Mucosa of stomach (tissue), 1 donor: ENCODE data around the gene ZC3H18.

Experiments
- H3K27me3 ChIP-seq: one replicate; pipeline ENCODE4 v1.7.0; 2013; ENCODE audit warnings: mild to moderate bottlenecking, low read length; ENCODE audit not compliant: control insufficient read depth, insufficient read depth
- H3K36me3 ChIP-seq: one replicate; pipeline ENCODE4 v1.7.0; 2013; ENCODE audit warnings: low read length; ENCODE audit not compliant: control insufficient read depth, insufficient read depth
- H3K4me1 ChIP-seq: one replicate; pipeline ENCODE4 v1.7.0; 2013; ENCODE audit warnings: mild to moderate bottlenecking, low read length; ENCODE audit not compliant: control insufficient read depth, insufficient read depth
- H3K4me3 ChIP-seq: one replicate; pipeline ENCODE4 v1.7.0; 2013; ENCODE audit warnings: low read length
- H3K9ac ChIP-seq: one replicate; pipeline ENCODE4 v1.7.0; 2013; ENCODE audit warnings: mild to moderate bottlenecking, low read length, moderate library complexity
- H3K9me3 ChIP-seq: one replicate; pipeline ENCODE4 v1.7.0; 2013; ENCODE audit warnings: mild to moderate bottlenecking, low read length, moderate library complexity; ENCODE audit not compliant: control insufficient read depth
- donor health status: Pancreatic carcinoma.

Gene ZC3H18

GRCh38 chr16:88649195-88649923 lies 79.2 kb downstream of the ZC3H18 start:
- H3K9ac ChIP-seq, result peak overlapping the region; percentile 81
- peaks cover 20% of the 10 kb centered on the region for H3K4me1 ChIP-seq
- no peak overlapping the region for H3K4me3 ChIP-seq
- no peaks in the 10 kb centered on the region for H3K9me3 ChIP-seq
- H3K36me3 ChIP-seq, result no peaks in the 10 kb centered on the region
- no peaks in the 10 kb centered on the region for H3K27me3 ChIP-seq

GRCh38 chr16:88649924-88650748 lies 79.9 kb downstream of the ZC3H18 start:
- Histone ChIP-seq H3K9me3 (no peaks in the 10 kb centered on the region), H3K27me3 (no peaks in the 10 kb centered on the region), H3K4me3 (peak overlapping the region; percentile 87), H3K9ac (peak overlapping the region; percentile 81), H3K36me3 (no peaks in the 10 kb centered on the region), H3K4me1 (peaks cover 20% of the 10 kb centered on the region)

GRCh38 chr16:88650749-88651275 lies 80.6 kb downstream of the ZC3H18 start, which contains the start of gene CYBA:
Gene CYBA (minus strand): TSS chr16:88651053. CDS start chr16:88651013, 40 bp downstream.
- Histone ChIP-seq H3K4me1 (peaks cover 20% of the 10 kb centered on the region), H3K36me3 (no peaks in the 10 kb centered on the region), H3K9ac (peak within 1 kb of the TSS; percentile 81), H3K4me3 (peak within 1 kb of the TSS; percentile 87), H3K27me3 (no peaks in the 10 kb centered on the region), H3K9me3 (no peaks in the 10 kb centered on the region)

- Histone ChIP-seq H3K4me1 (peaks cover 20% of the 10 kb centered on the region), H3K9ac (peak overlapping the region; percentile 81), H3K4me3 (peak overlapping the region; percentile 19), H3K27me3 (no peaks in the 10 kb centered on the region), H3K9me3 (no peaks in the 10 kb centered on the region), H3K36me3 (no peaks in the 10 kb centered on the region)
These were observed 81.2 kb downstream of the ZC3H18 start for GRCh38 chr16:88651276-88651988.

- peak overlapping the region; percentile 8 for H3K9ac ChIP-seq
- no peak overlapping the region for H3K4me3 ChIP-seq
- H3K36me3 ChIP-seq, result no peaks in the 10 kb centered on the region
- H3K27me3 ChIP-seq, result no peaks in the 10 kb centered on the region
- H3K9me3 ChIP-seq, result no peaks in the 10 kb centered on the region
- H3K4me1 ChIP-seq, result peaks cover 20% of the 10 kb centered on the region
These were observed 82.0 kb downstream of the ZC3H18 start for GRCh38 chr16:88651989-88652761.

GRCh38 chr16:88652762-88653063 lies 82.5 kb downstream of the ZC3H18 start:
- H3K4me3 ChIP-seq, result no peak overlapping the region
- H3K9me3 ChIP-seq, result no peaks in the 10 kb centered on the region
- H3K36me3 ChIP-seq, result no peaks in the 10 kb centered on the region
- no peaks in the 10 kb centered on the region for H3K27me3 ChIP-seq
- no peak overlapping the region for H3K9ac ChIP-seq
- H3K4me1 ChIP-seq, result peaks cover 20% of the 10 kb centered on the region

- Histone ChIP-seq H3K9ac (no peak overlapping the region), H3K27me3 (no peaks in the 10 kb centered on the region), H3K9me3 (no peaks in the 10 kb centered on the region), H3K4me1 (peaks cover 20% of the 10 kb centered on the region), H3K4me3 (no peak overlapping the region), H3K36me3 (no peaks in the 10 kb centered on the region)
These were observed 82.9 kb downstream of the ZC3H18 start for GRCh38 chr16:88653101-88653500.

GRCh38 chr16:88653596-88654362 lies 83.6 kb downstream of the ZC3H18 start:
- no peaks in the 10 kb centered on the region for H3K9me3 ChIP-seq
- peaks cover 20% of the 10 kb centered on the region for H3K4me1 ChIP-seq
- no peaks in the 10 kb centered on the region for H3K36me3 ChIP-seq
- no peak overlapping the region for H3K9ac ChIP-seq
- H3K4me3 ChIP-seq, result no peak overlapping the region
- no peaks in the 10 kb centered on the region for H3K27me3 ChIP-seq

- H3K4me1 ChIP-seq, result peaks cover 17% of the 10 kb centered on the region
- H3K27me3 ChIP-seq, result no peaks in the 10 kb centered on the region
- H3K9me3 ChIP-seq, result no peaks in the 10 kb centered on the region
- H3K4me3 ChIP-seq, result no peak overlapping the region
- no peaks in the 10 kb centered on the region for H3K36me3 ChIP-seq
- no peak overlapping the region for H3K9ac ChIP-seq
These were observed 84.3 kb downstream of the ZC3H18 start for GRCh38 chr16:88654363-88655052.

- Histone ChIP-seq H3K36me3 (no peaks in the 10 kb centered on the region), H3K27me3 (no peaks in the 10 kb centered on the region), H3K4me1 (peaks cover 11% of the 10 kb centered on the region), H3K9ac (no peak overlapping the region), H3K4me3 (no peak overlapping the region), H3K9me3 (no peaks in the 10 kb centered on the region)
These were observed 85.0 kb downstream of the ZC3H18 start for GRCh38 chr16:88655053-88655732.
